Neutrophil (primary cell): ENCODE data around the gene BTBD7.

Experiments
- H3K27ac ChIP-seq: fragments of 200-600 bp; sonication (generic); 2 replicates; pipeline ENCODE4 v1.5.1; 2016; ENCODE audit warnings: mild to moderate bottlenecking, moderate library complexity
- H3K27me3 ChIP-seq: fragments of 200-600 bp; sonication (generic); 2 replicates; pipeline ENCODE4 v1.6.0; 2016; ENCODE audit warnings: mild to moderate bottlenecking
- H3K36me3 ChIP-seq: fragments of 200-600 bp; sonication (generic); 2 replicates; pipeline ENCODE4 v1.5.1; 2017
- H3K4me1 ChIP-seq, 2 experiments: fragments of 200-600 bp in 1 of 2; sonication (generic) in 1 of 2; 1 replicate in 1 of 2; 2 replicates in 1 of 2; pipeline versions ENCODE4 v1.5.1 to v1.6.1; 2013 to 2016; ENCODE audit warnings: low read depth in 1 of 2, low read length in 1 of 2, mild to moderate bottlenecking in 1 of 2, moderate library complexity in 1 of 2; ENCODE audit not compliant: control insufficient read depth in 1 of 2, insufficient read depth in 1 of 2
- H3K4me3 ChIP-seq, 2 experiments: fragments of 200-600 bp in 1 of 2; sonication (generic) in 1 of 2; 1 replicate in 1 of 2; 2 replicates in 1 of 2; pipeline ENCODE4 v1.5.1; 2013 to 2016; ENCODE audit warnings: low read depth in 1 of 2, low read length in 1 of 2, mild to moderate bottlenecking in 1 of 2, moderate library complexity in 1 of 2
- H3K9me3 ChIP-seq: fragments of 200-600 bp; sonication (generic); 2 replicates; pipeline ENCODE4 v1.5.1; 2016
- TF ChIP-seq, protein P1 (sequence below): fragments of 200-600 bp; sonication (generic); IDR thresholded peaks from 2 replicates; pipeline ENCODE4 v1.5.1; 2016; ENCODE audit warnings: antibody characterized with exemption

BTBD7 gene

GRCh38 chr14:93281937-93282336 is 50.9 kb downstream of the BTBD7 start:
- no peaks in the 10 kb centered on the region for H3K27me3 ChIP-seq
- H3K9me3 ChIP-seq = no peaks in the 10 kb centered on the region
- no peaks in the 10 kb centered on the region for H3K36me3 ChIP-seq

GRCh38 chr14:93280743-93281142 is 52.1 kb downstream of the BTBD7 start:
- TF ChIP-seq, protein P1, sequence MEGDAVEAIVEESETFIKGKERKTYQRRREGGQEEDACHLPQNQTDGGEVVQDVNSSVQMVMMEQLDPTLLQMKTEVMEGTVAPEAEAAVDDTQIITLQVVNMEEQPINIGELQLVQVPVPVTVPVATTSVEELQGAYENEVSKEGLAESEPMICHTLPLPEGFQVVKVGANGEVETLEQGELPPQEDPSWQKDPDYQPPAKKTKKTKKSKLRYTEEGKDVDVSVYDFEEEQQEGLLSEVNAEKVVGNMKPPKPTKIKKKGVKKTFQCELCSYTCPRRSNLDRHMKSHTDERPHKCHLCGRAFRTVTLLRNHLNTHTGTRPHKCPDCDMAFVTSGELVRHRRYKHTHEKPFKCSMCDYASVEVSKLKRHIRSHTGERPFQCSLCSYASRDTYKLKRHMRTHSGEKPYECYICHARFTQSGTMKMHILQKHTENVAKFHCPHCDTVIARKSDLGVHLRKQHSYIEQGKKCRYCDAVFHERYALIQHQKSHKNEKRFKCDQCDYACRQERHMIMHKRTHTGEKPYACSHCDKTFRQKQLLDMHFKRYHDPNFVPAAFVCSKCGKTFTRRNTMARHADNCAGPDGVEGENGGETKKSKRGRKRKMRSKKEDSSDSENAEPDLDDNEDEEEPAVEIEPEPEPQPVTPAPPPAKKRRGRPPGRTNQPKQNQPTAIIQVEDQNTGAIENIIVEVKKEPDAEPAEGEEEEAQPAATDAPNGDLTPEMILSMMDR = no peak
- no peak overlapping the region for H3K4me3 ChIP-seq

More at GRCh38 chr14:93281937-93282336, 50.9 kb downstream of the BTBD7 start:
- TF ChIP-seq, protein P1 = no peak
- H3K4me1 ChIP-seq = peaks cover 20 to 27% of the 10 kb centered on the region in 2 experiments
- peak overlapping the region; percentile 76 for H3K27ac ChIP-seq
- no peak overlapping the region for H3K4me3 ChIP-seq

GRCh38 chr14:93276031-93276716 is 56.7 kb downstream of the BTBD7 start:
- TF ChIP-seq, protein P1 = no peak
- H3K9me3 ChIP-seq = no peaks in the 10 kb centered on the region
- H3K36me3 ChIP-seq = peaks cover 4% of the 10 kb centered on the region
- H3K4me3 ChIP-seq = no peak overlapping the region
- H3K27me3 ChIP-seq = no peaks in the 10 kb centered on the region
- H3K27ac ChIP-seq = no peak overlapping the region
- peaks cover 26 to 34% of the 10 kb centered on the region in 2 experiments for H3K4me1 ChIP-seq

More at GRCh38 chr14:93280743-93281142, 52.1 kb downstream of the BTBD7 start:
- no peak overlapping the region for H3K27ac ChIP-seq
- peaks cover 25 to 29% of the 10 kb centered on the region in 2 experiments for H3K4me1 ChIP-seq
- no peaks in the 10 kb centered on the region for H3K9me3 ChIP-seq
- no peaks in the 10 kb centered on the region for H3K27me3 ChIP-seq
- H3K36me3 ChIP-seq = no peaks in the 10 kb centered on the region

- Histone ChIP-seq H3K4me3 (no peak overlapping the region), H3K4me1 (peaks cover 27 to 31% of the 10 kb centered on the region in 2 experiments), H3K36me3 (peaks cover 4% of the 10 kb centered on the region), H3K9me3 (no peaks in the 10 kb centered on the region), H3K27ac (no peak overlapping the region), H3K27me3 (no peaks in the 10 kb centered on the region)
- TF ChIP-seq, protein P1 = no peak
Observed at GRCh38 chr14:93274055-93274806, 58.6 kb downstream of the BTBD7 start.

DNA sequence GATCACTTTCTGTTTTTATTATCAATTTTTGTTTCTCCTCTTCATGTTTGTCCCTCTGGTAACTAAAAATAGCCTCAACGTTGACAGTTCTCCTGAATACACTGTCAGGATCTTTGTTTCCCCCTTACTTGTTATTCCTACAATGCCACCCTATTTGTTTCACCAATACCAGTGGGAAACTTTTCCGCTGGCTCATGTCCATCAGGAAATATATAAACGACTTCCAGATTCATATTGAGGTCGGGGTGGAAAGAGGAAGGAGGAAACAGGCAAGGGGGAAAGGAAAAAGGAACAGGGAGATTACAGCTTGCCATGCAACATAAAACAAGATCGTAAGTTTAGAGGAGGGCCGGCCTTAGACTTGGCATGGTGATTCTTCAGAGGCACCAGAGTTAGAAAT is 61.7 kb downstream of the BTBD7 start:
- Histone ChIP-seq H3K36me3 (peaks cover 4% of the 10 kb centered on the region), H3K27me3 (no peaks in the 10 kb centered on the region), H3K4me1 (peaks cover 26 to 31% of the 10 kb centered on the region in 2 experiments), H3K27ac (no peak overlapping the region), H3K4me3 (no peak overlapping the region), H3K9me3 (no peaks in the 10 kb centered on the region)
- TF ChIP-seq, protein P1 = no peak
